ENCODE measurements around the gene METTL26. TPM values are rescaled to one million over a fixed set of nuclear protein-coding genes. Genes with fewer than 3 reads are reported as not detected.

Gene METTL26
- total and polyA plus RNA-seq, 2 of the 4 experiments (the other 2 are of a cell fraction), result 46.8 to 128 TPM

DNA sequence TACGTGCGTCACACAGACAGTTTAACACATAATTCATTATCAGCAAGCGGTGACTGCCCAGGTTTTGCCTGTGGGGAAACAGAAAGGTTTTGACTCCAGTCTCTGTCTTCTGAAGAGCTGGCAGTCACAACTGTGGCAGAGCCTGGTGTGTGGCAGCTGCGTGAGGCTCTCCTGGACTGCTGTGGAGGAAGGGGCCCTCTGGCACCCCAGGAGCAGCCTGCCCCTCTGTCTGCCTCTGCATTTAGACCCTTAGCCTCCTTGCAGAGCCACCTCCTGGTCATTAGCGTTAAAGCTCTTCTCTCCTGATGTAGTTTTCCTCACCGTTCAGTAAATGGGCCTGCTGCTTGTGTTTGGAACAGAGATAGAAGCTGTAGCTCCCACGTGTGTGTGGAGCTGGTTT, 35.3 kb downstream of the METTL26 start:
- no peak overlapping the region for H2BK20ac ChIP-seq (ENCODE audit: low read depth, low read length)
- no peak overlapping the region for H2AK9ac ChIP-seq (replicated peaks; ENCODE audit: low read depth, low read length, poor library complexity)
- DNase-seq (no peak), ATAC-seq (ENCODE audit: low read depth) (peak; percentile 60)
- no peak overlapping the region for H2BK15ac ChIP-seq (ENCODE audit: low read depth, low read length)
- 80% methylated on average over 1 of the region's 7 CpGs; no CpG with 5 or more reads in 1 of the 2 experiments for WGBS, 2 experiments (ENCODE audit: extremely low coverage in 2 of 2, insufficient read length in 1 of 2)
- 0 out of 2 replicates have a peak, but pooled peaks cover 4% of the 10 kb centered on the region for H3K9me1 ChIP-seq (ENCODE audit: insufficient read depth, low read length)
- no peak overlapping the region for H2BK120ac ChIP-seq (ENCODE audit: low read depth, low read length)
- H3K79me1 ChIP-seq (ENCODE audit: low read depth in 1 of 2, low read length in 2 of 2), result peaks cover 23 to 75% of the 10 kb centered on the region in 2 experiments
- H3K4ac ChIP-seq (ENCODE audit: low read depth, low read length), result no peak overlapping the region
- in situ Hi-C loops (cut with MboI; ENCODE audit: low sequenced_read_pairs) (no loop called here), dilution Hi-C loops (cut with HindIII; ENCODE audit: low sequenced_read_pairs, unreplicated experiment) (no loop called here), intact Hi-C loops (cut with micrococcal nuclease) (no loop called here)
- no peak for TF ChIP-seq FOS (IDR thresholded peaks at IDR 0.05; ENCODE audit: low read depth, low read length)
- no peak for TF ChIP-seq POLR2A (IDR thresholded peaks at IDR 0.05; ENCODE audit: low read depth, low read length)
- no peak overlapping the region for H4K5ac ChIP-seq (ENCODE audit: low read depth, low read length)
- no peak overlapping the region for H3K27ac ChIP-seq (ENCODE audit: insufficient read depth, low read length)
- no peak overlapping the region for H2AFZ ChIP-seq (replicated peaks; ENCODE audit: low read length, poor library complexity)
- H4K20me1 ChIP-seq (ENCODE audit: insufficient read depth, low read length), result peaks cover 21% of the 10 kb centered on the region
- peaks cover 6% of the 10 kb centered on the region; the same call in 1 of the 2 replicates for H3K36me3 ChIP-seq (ENCODE audit: control insufficient read depth, insufficient read depth, low read length)
- H3K14ac ChIP-seq (replicated peaks; ENCODE audit: low read depth, low read length), result no peak overlapping the region
- H3K9me3 ChIP-seq (ENCODE audit: control insufficient read depth, insufficient read depth, low read length), result no peaks in the 10 kb centered on the region; the same call in 1 of the 2 replicates
- H3K4me2 ChIP-seq (ENCODE audit: low read depth, low read length), result no peak overlapping the region
- H3K4me3 ChIP-seq (ENCODE audit: insufficient read depth, low read depth, low read length), result no peak overlapping the region
- H4K91ac ChIP-seq (ENCODE audit: insufficient read depth, low read depth, low read length), result no peak overlapping the region
- no peak overlapping the region for H2AK5ac ChIP-seq (ENCODE audit: low read depth, low read length)
- H3K18ac ChIP-seq (ENCODE audit: low read depth, low read length), result no peak overlapping the region
- no peak overlapping the region for H3K56ac ChIP-seq (ENCODE audit: extremely low read depth, insufficient read depth, low read length)
- no peak overlapping the region for H4K8ac ChIP-seq (ENCODE audit: low read depth in 2 of 2, low read length in 2 of 2)
- H3K9ac ChIP-seq (ENCODE audit: low read depth, low read length), result no peak overlapping the region
- POLR2A ChIA-PET (ENCODE audit: unreplicated experiment), result interaction anchor here (0.8 kb wide), 1 partner anchor 21 kb away, joined by 3 read pairs; no protein-coding TSS in a partner anchor
- CTCF ChIA-PET, result interaction anchor here (0.7 to 1.0 kb wide), 3 partner anchors 11 to 175 kb away, joined by 3 read pairs; partner anchors contain the start of genes RAB11FIP3 and RAB40C
- BruUV-seq (replicated peaks), result no TSS peak
- H3K23ac ChIP-seq (ENCODE audit: low read depth, low read length), result no peak overlapping the region
- H3K4me1 ChIP-seq (ENCODE audit: control insufficient read depth, insufficient read depth, low read length), result no peaks in the 10 kb centered on the region
- no peaks in the 10 kb centered on the region for H3K27me3 ChIP-seq (ENCODE audit: control insufficient read depth, insufficient read depth, low read length)
- H2BK5ac ChIP-seq (ENCODE audit: low read depth, low read length, poor library complexity, severe bottlenecking), result no peak overlapping the region

Measured in IMR-90 (cell line).